Jurkat, Clone E6-1 (cell line): Measurements from ENCODE around the gene SREBF2.
"Not testable (repeated sequence)": the region's sequence is repeated elsewhere in the genome, so short reads cannot be mapped to it uniquely, and the experiment has no call there.

Experiments used
- DNase-seq: peaks from one replicate; pipeline ENCODE4 v3.0.0-alpha.2; 2011; ENCODE audit warnings: low read depth, low spot score
- H3K4me3 ChIP-seq: 2 replicates; pipeline ENCODE4 v1.5.1; 2011; ENCODE audit warnings: mild to moderate bottlenecking, low read length, control low read depth, moderate library complexity

SREBF2 gene

DNA sequence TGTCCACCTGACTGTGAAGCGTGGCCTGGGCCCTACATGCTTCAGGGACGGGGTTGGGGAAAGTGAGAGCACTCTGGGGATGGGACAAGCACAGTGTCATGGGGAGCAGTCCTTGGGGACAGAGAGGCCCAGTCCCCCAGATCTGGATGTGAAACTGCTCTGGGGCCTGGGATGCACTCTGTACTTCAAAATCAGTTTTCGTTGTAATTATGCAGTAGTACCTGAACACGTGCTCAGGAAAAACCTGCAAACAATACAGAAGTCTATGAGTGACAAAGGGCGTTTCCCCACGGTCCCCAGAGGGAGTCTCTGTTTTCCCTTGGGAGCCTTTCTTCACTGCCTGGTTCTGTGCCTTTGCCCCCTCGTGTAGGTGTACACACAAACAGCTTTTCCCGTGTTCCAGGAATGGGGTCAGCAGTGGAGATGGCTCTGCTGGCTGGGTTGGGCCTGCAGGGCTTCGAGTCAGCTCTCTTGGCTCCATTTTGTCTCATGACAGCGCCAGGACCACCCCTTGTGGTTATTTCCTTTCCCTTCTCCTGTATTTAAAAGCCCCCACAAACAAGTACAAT is 98.9 kb downstream of the SREBF2 start:
- H3K4me3 ChIP-seq, result no peak overlapping the region
- no peak for DNase-seq

DNA sequence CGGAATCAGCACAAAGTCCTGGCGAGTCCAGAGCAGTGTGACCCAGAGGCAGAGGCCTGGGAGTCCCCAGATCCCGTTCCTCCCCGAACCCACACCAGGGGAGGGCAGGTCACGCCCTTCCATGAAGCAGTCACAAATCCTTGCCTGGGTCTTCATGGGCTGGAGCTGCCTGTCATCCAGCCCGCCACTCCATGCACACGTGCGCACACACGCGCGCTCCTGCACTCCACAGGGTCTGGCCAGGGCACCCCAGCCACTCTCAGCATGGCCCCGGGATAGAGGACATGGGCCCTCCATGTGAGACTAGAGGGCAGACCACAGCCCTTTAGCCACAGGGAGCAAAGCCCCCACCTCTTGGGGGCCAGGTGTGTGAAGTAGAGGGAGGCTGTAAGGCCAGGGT is 99.4 kb downstream of the SREBF2 start:
- DNase-seq, result no peak
- no peak overlapping the region for H3K4me3 ChIP-seq

DNA sequence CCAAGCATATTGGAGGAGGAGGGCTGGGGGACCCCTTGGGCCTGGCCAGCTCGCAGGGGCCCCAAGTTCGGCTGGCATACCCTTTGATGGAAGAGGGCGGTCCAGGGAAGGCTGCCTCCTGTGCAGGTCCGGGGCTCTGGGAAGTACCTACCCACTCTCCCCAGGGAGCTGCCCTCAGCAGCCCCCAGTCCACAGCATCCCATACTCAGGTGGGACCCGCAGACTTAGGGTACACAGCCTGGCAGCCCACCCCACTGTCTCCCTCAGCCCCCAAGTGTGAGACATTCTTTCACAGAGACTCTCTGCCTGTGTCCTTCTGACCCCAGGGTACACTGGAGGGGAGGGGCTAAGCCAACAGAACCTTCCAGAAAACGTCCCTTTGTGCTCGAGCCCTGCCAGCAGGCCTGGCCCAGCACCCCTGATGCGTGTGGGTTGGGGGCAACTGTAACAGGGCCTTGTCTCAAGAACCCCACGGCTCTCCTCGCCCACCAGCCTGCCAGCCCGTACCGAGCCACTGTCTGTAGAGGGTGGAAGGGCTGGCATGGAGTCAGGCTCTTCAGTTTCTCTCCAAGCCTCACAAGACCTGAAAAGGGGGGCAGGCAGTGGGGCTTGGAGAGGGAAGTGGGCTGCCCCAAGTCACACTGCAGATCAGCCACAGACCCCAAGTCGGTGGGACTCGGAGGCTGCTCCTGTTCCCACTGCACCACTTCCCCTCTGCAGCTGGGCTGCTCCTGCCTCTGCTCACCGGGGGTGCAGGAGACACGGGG is 100.7 kb downstream of the SREBF2 start:
- peak; percentile 76 for DNase-seq
- no peak overlapping the region for H3K4me3 ChIP-seq

DNA sequence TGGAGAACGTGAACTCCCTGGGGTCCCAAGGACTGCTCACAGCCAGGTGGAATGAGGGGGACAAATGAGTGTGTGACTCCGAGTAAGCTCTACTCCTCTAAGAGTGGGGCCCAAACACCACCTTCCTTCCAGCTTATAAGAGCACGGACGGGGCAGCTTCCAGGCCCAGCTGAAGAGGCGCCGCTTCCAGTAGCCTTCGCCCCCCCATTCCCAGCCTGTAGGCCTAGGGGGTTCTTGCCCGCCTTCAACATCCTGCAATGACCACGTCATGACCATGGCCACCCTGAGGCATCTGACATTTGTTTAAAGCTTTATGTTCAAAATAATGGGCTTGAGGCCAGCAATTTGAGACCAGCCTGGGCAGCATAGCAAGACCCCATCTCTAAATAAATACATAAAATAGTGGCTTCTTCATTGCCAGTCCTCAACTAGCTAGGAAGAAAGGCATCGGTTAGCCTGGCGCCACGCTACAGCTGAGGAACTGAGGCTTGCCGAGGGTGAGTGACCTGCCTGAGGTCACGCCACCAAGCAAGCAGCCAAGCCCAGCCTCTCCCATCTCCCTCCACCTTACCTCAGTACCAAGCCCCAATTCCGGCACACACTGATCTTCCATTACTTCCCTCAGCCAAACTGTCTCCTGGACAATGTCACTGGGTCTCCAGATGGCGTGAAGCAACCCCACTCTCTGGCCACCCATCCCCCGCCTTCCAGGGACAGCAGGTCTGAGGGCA is 101.5 kb downstream of the SREBF2 start:
- no peak overlapping the region for H3K4me3 ChIP-seq
- DNase-seq, result no peak

DNA sequence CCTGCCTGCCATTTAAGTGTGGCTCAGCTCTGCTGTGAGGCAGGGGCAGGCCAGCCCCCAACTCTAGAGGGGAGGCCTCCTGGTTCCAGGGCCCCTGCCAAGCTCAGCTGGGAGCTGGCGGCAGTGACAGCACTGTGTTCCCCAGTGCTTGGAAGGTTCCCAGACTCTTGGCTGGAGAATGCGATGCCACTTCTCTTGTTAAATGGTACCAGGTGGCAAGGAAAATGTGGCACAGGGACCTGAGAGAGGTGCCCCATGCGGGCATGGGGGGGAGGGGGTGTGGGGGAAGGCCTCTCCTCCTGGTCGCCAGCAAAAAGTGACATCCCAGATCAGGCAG is 102.1 kb downstream of the SREBF2 start:
- no peak for DNase-seq
- H3K4me3 ChIP-seq, result no peak overlapping the region

DNA sequence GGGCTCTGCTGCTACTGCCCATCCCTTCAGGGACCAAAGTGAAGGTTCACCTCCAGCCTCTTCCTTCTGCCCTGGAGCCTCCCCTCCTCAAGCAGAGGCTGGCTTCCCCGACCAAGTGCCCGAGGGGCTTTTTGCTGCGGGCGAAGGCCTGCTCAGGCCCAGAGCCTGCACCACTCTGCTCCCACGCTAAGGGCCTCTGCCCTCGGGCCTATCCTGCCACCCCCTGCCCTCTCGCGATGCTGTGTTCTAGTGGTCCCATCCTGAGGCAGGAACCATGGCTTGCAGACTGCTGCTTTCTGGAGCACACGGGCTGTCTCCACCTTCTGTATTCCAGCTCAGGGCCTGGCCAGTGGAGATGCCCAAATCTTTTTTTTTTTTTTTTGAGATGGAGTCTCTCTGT is 102.6 kb downstream of the SREBF2 start:
- H3K4me3 ChIP-seq, result no peak overlapping the region
- DNase-seq, result no peak

DNA sequence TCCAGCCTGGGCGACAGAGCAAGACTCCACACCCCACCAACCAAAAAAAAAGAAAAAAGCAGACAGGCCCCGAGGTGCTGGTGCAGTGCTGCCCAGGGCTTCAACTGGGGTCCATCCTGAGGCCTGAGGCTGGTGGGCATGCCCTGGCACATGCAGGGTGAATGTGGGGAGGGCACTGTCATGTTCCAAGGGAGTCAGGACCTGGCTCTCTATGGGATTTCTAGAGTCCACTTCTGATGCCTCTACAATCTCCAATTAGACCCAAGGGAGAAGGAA is 103.9 kb downstream of the SREBF2 start:
- no peak for DNase-seq
- no peak overlapping the region for H3K4me3 ChIP-seq

DNA sequence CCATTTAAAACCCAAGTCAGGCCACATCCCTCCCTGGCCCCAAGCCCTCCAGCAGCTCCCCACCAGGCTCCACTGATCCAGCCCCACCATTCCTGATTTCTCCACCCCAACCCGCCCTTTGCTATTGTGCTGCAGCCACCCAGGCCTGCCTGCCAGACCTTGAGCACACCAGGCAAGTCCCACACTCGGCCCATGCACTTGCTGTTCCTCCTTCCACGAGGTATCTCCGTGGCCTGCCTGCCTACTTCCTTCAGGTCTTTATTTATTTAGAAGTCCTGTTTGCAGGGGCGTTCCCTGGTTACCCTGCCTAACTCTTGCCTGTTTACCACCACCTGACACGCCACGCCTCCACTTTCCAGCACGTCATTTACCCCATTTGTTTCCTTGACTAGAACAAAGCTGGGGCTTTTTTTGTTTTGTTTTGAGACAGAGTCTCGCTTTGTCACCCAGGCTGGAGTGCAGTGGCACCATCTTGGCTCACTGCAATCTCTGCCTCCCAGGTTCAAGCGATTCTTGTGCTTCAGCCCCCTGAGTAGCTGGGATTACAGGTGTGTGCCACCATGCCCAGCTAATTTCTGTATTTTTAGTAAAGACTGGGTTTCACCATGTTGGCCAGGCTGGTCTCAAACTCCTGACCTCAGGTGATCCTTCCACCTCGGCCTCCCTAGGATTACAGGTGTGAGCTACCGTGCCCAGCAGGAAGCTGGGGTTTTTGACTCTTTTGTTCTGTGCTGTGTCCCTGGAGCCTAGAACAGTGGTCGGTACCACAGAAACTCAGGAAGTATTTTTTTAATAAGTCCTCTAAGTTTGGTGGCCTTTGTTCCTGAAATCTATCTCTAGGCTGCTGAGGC is 107.3 kb downstream of the SREBF2 start:
- no peak overlapping the region for H3K4me3 ChIP-seq

DNA sequence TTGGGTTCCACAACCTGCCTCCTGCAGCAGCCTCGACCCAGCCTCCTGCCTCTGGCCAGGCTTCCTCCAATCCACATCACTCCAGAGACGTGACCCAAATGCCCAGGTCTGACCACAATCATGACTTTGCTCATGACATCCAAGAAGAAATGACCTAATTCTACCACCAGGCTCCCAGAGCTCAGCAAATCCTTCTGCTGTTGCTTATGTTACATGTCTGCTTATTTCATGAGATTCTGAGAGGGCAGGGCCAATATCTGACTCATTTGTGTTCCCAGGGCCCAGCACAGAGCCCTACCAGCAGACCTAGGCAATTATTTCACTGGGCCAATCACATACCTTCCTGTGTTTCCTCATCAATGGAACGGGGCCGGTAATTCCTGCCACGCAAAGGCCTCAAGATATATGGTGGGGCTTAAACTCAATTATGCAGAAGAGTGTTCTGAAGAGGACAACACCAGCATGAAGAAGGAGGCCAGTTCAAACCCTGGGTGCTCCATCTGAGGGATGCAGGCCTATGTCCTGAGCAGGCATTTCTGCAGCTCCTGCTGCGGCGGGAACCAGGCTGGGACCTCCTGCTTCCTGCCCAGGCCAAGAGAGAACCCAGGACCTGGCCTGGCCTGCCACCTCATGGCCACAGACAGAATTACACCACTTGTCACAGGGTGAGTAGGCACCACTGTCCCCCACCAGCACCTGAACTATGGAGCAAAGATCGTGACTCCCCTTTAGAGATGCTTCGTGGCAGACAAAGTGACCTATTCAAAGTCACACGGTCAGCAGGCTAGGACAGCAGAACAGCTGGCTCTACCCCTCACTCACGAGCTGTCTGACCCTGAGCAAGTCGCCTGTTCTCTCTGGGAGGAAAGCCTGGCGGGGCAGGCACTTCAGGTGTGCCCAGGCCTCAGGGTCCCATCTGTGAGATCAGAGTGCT is 108.2 kb downstream of the SREBF2 start:
- DNase-seq, result peak; percentile 72
- H3K4me3 ChIP-seq, result no peak overlapping the region

More for the DNA sequence above, 107.3 kb downstream of the SREBF2 start:
- no peak for DNase-seq

DNA sequence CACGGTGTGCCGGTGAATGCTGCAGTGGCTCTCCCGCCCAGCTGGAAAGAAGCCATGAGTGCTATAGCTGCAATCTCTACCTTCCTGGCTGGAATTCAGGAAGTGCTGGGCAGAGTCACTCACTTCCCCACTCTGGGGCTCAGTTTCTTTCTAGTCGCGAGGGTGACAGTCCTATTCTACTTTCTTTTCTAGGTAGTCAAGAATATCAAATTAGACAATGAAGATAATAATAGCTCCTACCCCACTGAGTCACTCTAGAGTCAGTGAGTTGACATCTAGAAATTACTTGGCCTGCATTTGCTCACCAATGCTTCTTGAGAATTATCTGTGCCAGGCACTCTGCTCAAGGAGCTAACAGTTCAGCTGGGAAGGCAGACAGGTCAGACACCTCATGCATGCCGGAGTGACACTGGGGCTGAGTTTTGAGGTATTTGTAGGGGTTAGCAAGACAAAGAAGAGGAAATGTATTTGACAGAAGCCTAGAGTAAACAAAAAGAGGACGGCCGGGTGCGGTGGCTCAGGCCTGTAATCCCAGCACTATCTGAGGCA is 110.8 kb downstream of the SREBF2 start:
- DNase-seq, result no peak
- H3K4me3 ChIP-seq, result no peak overlapping the region

DNA sequence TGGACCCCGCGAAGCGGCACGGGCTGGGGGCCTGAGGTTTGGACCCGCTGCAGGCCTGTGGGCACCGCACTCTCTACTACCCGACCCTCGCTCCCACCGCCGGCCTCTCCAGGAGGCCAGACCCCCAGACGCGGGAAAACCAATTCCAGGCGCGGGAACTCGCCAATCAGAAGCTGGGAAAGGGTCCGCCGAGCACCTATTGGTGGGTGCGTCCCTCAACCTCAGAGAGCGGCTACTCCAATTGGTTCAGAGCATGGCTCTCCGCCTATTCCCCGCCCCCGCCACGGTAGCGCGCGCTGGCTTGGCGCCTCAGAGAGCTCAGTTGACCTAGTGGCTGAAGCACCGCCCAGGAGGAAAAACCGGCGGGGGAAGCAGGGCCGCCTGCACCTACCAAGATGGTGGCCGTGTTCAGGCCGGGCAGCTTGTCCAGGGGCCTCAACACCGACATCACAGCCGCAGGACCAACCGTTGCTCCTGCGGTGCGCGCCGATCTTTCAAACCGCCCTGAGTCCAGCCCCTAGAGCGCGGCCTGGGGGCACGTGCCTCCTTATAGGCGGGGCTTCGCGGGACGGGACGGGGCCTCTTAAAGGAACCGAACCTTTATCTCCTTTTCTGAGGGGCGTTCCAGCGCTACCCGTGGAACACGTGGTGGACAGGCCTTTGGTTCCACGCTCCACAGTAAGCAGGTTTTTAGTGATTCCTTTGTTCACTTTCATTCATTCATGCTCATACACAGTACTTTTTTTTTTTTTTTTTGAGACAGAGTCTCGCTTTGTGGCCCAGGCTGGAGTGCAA is 113.9 kb downstream of the SREBF2 start, which contains the start of gene CENPM:
TSS of gene CENPM (minus strand) at position 524 of the 795 bp plus-strand sequence. CDS start at position 448, 76 bp downstream.
- H3K4me3 ChIP-seq, result peak within 1 kb of the TSS; percentile 98
- peak; percentile 92 for DNase-seq

DNA sequence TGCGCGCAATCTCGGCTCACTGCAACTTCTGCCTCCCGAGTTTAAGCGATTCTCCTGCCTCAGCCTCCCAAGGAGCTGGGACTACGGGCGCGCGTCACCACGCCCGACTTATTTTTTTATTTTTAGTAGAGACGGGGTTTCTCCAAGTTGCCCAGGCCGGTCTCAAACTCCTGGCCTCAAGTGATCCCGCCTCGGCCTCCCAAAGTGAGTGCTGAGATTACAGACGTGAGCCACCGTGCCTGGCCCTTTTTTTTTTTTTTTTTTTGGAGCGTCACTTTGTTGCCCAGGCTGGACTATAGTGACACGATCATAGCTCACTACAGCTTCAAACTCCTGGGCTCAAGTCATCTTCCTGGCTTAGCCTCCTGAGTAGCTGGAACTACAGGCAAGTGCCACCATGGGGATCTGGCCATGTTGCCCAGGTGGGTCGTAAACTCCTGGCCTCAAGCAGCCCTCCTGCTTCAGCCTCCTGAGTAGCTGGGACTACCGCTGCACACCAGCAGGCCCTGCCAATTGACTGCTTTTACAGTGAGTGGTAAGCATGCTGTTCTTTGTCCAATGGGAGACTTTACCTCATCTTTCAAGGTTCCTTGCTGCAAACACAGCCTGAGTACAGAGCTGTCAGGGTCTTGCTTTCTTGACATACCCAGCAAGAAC is 114.6 kb downstream of the SREBF2 start:
- no peak for DNase-seq
- peak overlapping the region; percentile 98 for H3K4me3 ChIP-seq

DNA sequence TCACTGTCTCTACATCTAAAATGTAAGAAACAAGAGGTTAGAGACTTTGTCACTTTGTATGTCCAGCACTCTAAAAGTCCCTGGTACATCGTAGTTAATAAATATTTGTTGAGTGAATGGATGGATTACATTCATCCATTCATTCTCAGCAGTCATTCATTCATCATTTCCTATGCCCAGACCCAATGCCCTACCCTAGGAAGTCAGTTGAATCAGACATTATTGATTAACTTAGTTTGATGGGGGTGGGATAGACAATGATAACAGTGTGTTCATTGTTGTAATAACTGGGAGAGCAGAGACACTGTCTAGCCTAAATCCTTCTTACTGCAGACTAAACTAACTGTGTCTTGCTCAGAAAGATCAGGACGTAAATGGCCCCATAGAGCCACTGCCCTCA is 115.2 kb downstream of the SREBF2 start:
- peak overlapping the region; percentile 98 for H3K4me3 ChIP-seq
- no peak for DNase-seq

DNA sequence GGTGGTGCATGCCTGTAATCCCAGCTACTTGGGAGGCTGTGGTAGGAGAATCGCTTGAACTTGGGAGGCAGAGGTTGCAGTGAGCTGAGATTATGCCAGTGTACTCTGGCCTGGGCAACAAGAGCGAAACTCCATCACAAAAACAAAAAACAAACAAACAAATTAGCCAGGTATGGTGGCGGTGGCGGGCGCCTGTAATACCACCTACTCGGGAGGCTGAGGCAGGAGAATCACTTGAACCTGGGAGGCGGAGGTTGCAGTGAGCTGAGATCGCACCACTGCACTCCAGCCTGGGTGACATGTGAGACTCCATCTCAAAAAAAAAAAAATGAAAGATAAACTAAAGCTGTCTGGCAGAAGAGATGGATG is 116.0 kb downstream of the SREBF2 start:
- H3K4me3 ChIP-seq, DNase-seq: not testable (repeated sequence)

DNA sequence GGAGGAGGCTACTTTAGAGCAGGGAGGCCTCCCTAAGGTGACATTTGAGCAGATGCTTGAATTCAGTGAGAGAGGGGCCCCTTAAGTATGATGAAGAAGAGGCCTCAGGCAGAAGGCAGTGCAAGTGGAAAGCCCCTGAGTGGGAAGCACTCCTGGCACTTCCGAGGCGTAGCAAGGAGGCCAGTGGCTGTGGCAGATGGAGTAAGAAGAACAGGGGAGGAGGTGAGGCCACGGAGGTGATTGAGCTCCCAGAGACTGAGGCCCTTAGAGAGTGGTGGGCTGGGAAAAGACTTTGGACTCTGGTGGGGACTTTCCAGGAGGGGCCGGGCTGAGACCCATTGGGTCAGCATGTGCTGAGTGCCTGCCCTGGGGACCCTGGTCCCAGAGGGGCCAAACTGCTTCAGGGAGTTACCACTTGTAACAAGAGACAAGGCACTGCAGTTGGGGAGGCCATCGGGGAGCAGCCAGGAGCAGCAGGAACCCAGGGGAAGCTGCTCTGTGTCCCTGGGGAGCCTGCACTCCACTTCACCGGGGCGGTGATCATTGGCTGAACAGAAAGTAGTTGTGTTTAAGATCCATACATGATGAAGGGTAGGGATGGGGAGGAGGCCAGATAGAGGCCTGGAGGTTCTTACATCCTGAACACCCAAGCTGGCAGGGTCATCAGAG is 116.5 kb downstream of the SREBF2 start:
- DNase-seq, result no peak
- H3K4me3 ChIP-seq, result no peak overlapping the region

DNA sequence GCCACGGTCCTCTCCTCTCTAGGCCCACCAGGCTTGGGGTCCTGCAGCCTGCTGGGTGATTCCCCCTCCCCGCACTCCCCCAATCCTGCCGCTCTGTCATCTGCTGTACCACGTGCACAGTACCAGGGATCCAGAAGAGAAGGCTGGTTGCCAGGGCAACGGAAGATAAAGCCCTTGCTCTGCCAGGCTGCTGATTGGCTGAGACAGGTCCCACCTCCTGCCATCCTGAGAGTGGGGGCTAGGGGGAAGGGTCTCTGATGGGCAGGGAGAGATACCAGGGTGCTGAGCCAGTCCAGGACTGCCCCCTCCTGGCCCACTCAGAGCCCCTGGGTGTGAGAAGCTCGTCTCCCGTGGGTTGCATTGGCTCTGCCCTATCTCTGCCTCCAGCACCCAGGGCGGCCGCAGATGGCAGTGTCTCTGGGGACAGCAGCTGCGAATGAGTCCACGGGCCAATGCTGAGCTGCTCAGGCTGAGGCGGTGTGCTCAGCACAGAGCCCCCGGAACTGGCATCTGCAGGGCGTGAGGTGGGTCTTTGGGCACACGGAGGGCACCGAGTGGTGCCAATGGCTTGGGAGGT is 119.1 kb downstream of the SREBF2 start, which contains the start of gene SMIM45:
TSS of gene SMIM45 (plus strand) at position 253 of the 577 bp plus-strand sequence.
- H3K4me3 ChIP-seq, result no peak within 1 kb of the TSS
- no peak for DNase-seq
